HepG2 (cell line): ENCODE results near the gene PRDX2. TPM values are rescaled to one million over a fixed set of nuclear protein-coding genes. Genes with fewer than 3 reads are reported as not detected.

Experiments
- MEIS2 ChIP-seq: sonication (generic); formaldehyde crosslinking; IDR thresholded peaks from 2 replicates; pipeline ENCODE4 v1.9.0; 2021; ENCODE audit warnings: mild to moderate bottlenecking, missing genetic modification reagents
- MTA1 ChIP-seq: sonication (generic); formaldehyde crosslinking; IDR thresholded peaks from 2 replicates; pipeline ENCODE4 v1.4.0; 2020; ENCODE audit warnings: missing genetic modification reagents, mild to moderate bottlenecking, borderline replicate concordance
- NFKB2 ChIP-seq: sonication (generic); formaldehyde crosslinking; IDR thresholded peaks from 2 replicates; pipeline ENCODE4 v1.4.0; 2020; ENCODE audit warnings: missing genetic modification reagents, borderline replicate concordance
- PHF20 ChIP-seq: sonication (generic); formaldehyde crosslinking; IDR thresholded peaks from 2 replicates; pipeline ENCODE4 v1.5.0; 2020; ENCODE audit warnings: mild to moderate bottlenecking, missing genetic modification reagents
- RBM39 ChIP-seq: fragments of 200-400 bp; formaldehyde crosslinking; IDR thresholded peaks from one replicate; pipeline ENCODE4 v1.6.1; 2018; ENCODE audit warnings: antibody characterized with exemption, mild to moderate bottlenecking, low read depth, low read length; ENCODE audit not compliant: poor library complexity, severe bottlenecking
- SIN3A ChIP-seq: IDR thresholded peaks from 2 replicates; pipeline ENCODE4 v1.6.1; 2011; ENCODE audit warnings: low read depth, mild to moderate bottlenecking, control low read depth, low read length, borderline replicate concordance
- TEAD2 ChIP-seq: sonication (generic); formaldehyde crosslinking; IDR thresholded peaks from 2 replicates; pipeline ENCODE4 v1.9.0; 2021; ENCODE audit warnings: missing genetic modification reagents
- ZFP90 ChIP-seq: sonication (generic); formaldehyde crosslinking; IDR thresholded peaks from 2 replicates; pipeline ENCODE4 v1.8.0; 2022; ENCODE audit warnings: missing genetic modification reagents, mild to moderate bottlenecking, inconsistent platforms, borderline replicate concordance
- ZMAT3 ChIP-seq: sonication (generic); formaldehyde crosslinking; conservative IDR thresholded peaks from 2 replicates; pipeline ENCODE4 v1.7.0; 2021; ENCODE audit warnings: missing genetic modification reagents
- ZNF670 ChIP-seq: sonication (generic); formaldehyde crosslinking; IDR thresholded peaks from 2 replicates; pipeline ENCODE4 v1.8.0; 2022; ENCODE audit warnings: mild to moderate bottlenecking, missing genetic modification reagents, borderline replicate concordance
- ZNF746 ChIP-seq: sonication (generic); formaldehyde crosslinking; IDR thresholded peaks from 2 replicates; pipeline ENCODE4 v1.8.0; 2022; ENCODE audit warnings: mild to moderate bottlenecking, missing genetic modification reagents
- ZSCAN22 ChIP-seq: sonication (generic); formaldehyde crosslinking; IDR thresholded peaks from 2 replicates; pipeline ENCODE4 v1.4.0; 2020; ENCODE audit warnings: mild to moderate bottlenecking, missing genetic modification reagents
- polyA plus RNA-seq, 8 experiments: library from polyadenylated mRNA; depleted of rRNA in 3 of 8; stranded (reverse) in 7 of 8; unstranded in 1 of 8; fragments of >200 nt; fragmentation: Illumina TruSeq in 4 of 8; extraction: Trizol in 4 of 8; gene quantifications; 2 replicates each; pipeline versions ENCODE4 v1.2.1 to v1.2.3, GENCODE V29; 2011 to 2016; ENCODE audit warnings: low read depth in 4 of 8, missing spikeins in 1 of 8, mixed read lengths in 1 of 8; ENCODE audit not compliant: insufficient read depth in 1 of 8
- total RNA-seq, 5 experiments: library from RNA; depleted of rRNA; stranded (reverse); fragments of >200 nt; fragmentation: Illumina TruSeq; extraction: Trizol; gene quantifications; 2 replicates each; pipeline ENCODE4 v1.2.3, GENCODE V29; 2016; ENCODE audit warnings: low read depth in 1 of 5
- TF ChIP-seq, protein P1 (sequence below): sonication (generic); formaldehyde crosslinking; IDR thresholded peaks from one replicate; pipeline ENCODE4 v1.5.1; 2020; ENCODE audit warnings: mild to moderate bottlenecking, missing genetic modification reagents; ENCODE audit errors: not compliant biosample characterization
- TF ChIP-seq, protein P2 (sequence below): sonication (generic); formaldehyde crosslinking; IDR thresholded peaks from 2 replicates; pipeline ENCODE4 v1.4.0; 2020; ENCODE audit warnings: missing genetic modification reagents, low read depth, mild to moderate bottlenecking, borderline replicate concordance
- TF ChIP-seq, protein P3 (sequence below): sonication (generic); formaldehyde crosslinking; IDR thresholded peaks from 2 replicates; pipeline ENCODE4 v1.4.0; 2020; ENCODE audit warnings: low read depth, missing genetic modification reagents

The PRDX2 gene
- total and polyA plus RNA-seq, 2 of the 13 experiments (the other 11 are each of a cell fraction or from before 2014, with no cell fraction given), result 218 to 381 TPM

DNA sequence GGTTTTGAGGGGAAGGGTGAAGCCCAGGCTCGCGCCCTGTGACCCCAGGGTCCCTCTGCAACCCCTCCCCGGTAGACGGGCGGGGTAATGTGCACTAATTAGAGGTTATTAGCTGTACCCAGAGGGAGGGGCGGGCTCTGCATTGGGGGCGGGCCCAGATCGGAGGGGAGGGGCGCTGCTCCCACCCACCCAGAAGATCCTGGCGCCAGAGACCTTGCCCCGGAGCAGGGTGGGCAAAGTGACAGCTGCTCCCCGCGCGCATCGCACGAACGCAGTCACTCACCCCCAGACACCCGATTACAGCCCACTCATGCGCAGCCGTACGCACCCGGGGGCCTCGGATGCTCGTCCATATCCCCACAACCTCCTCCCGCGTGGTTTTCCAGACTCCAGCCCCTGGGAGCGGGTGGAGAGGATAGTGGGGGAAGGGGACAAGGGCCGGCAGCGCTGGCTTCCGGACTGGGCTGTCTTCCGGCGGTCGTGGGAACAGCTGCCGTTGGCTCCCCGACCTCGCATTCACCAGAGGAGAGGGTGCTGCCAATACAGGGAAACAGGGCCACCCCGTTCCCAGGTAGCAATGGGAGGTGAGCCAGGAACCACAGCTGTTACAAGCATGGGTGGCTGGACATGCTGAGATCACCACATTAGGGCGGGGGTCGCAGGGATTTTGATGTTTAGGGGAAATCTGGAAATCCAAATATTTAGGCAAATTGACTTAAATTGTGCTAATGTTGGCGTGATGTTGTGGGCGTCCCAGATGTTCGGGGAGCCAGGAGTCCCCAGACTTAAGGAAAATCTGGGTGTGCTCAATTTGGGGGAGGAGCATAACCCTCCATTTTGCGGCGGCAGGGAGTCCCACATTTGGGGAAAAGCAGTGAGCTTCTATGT is 23.3 kb downstream of the PRDX2 start (continued):
- no peak for TF ChIP-seq ZFP90 (CRISPR knock-in tag)
- TF ChIP-seq, protein P1, sequence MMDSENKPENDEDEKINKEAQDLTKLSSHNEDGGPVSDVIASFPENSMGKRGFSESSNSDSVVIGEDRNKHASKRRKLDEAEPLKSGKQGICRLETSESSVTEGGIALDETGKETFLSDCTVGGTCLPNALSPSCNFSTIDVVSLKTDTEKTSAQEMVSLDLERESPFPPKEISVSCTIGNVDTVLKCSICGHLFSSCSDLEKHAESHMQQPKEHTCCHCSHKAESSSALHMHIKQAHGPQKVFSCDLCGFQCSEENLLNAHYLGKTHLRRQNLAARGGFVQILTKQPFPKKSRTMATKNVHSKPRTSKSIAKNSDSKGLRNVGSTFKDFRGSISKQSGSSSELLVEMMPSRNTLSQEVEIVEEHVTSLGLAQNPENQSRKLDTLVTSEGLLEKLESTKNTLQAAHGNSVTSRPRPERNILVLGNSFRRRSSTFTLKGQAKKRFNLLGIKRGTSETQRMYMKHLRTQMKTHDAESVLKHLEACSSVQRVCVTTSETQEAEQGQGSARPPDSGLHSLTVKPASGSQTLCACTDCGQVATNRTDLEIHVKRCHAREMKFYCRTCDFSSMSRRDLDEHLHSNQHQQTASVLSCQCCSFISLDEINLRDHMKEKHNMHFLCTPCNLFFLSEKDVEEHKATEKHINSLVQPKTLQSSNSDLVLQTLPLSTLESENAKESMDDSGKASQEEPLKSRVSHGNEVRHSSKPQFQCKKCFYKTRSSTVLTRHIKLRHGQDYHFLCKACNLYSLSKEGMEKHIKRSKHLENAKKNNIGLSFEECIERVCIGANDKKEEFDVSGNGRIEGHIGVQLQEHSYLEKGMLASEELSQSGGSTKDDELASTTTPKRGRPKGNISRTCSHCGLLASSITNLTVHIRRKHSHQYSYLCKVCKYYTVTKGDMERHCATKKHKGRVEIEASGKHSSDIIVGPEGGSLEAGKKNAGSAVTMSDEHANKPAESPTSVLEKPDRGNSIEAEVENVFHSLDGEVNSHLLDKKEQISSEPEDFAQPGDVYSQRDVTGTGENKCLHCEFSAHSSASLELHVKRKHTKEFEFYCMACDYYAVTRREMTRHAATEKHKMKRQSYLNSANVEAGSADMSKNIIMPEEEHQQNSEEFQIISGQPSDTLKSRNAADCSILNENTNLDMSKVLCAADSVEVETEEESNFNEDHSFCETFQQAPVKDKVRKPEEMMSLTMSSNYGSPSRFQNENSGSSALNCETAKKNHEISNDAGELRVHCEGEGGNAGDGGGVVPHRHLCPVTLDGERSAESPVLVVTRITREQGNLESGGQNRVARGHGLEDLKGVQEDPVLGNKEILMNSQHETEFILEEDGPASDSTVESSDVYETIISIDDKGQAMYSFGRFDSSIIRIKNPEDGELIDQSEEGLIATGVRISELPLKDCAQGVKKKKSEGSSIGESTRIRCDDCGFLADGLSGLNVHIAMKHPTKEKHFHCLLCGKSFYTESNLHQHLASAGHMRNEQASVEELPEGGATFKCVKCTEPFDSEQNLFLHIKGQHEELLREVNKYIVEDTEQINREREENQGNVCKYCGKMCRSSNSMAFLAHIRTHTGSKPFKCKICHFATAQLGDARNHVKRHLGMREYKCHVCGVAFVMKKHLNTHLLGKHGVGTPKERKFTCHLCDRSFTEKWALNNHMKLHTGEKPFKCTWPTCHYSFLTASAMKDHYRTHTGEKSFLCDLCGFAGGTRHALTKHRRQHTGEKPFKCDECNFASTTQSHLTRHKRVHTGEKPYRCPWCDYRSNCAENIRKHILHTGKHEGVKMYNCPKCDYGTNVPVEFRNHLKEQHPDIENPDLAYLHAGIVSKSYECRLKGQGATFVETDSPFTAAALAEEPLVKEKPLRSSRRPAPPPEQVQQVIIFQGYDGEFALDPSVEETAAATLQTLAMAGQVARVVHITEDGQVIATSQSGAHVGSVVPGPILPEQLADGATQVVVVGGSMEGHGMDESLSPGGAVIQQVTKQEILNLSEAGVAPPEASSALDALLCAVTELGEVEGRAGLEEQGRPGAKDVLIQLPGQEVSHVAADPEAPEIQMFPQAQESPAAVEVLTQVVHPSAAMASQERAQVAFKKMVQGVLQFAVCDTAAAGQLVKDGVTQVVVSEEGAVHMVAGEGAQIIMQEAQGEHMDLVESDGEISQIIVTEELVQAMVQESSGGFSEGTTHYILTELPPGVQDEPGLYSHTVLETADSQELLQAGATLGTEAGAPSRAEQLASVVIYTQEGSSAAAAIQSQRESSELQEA (CRISPR knock-in tag), result no peak
- no peak for TF ChIP-seq RBM39
- no peak for TF ChIP-seq TEAD2 (CRISPR knock-in tag)
- peak; percentile 47; the same call in 1 of the 2 replicates for TF ChIP-seq MEIS2
- TF ChIP-seq NFKB2, result no peak
- no peak for TF ChIP-seq ZNF746
- TF ChIP-seq, protein P2, sequence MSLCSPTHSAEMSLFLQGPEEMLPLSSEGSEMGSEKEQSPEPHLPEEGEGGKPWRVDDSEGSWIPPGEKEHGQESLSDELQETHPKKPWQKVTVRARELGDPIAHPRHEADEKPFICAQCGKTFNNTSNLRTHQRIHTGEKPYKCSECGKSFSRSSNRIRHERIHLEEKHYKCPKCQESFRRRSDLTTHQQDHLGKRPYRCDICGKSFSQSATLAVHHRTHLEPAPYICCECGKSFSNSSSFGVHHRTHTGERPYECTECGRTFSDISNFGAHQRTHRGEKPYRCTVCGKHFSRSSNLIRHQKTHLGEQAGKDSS (CRISPR knock-in tag), result no peak
- peak; percentile 52; the same call in 1 of the 2 replicates for TF ChIP-seq SIN3A
- TF ChIP-seq MTA1 (CRISPR knock-in tag), result peak; percentile 37; the same call in 1 of the 2 replicates
- TF ChIP-seq ZSCAN22 (CRISPR knock-in tag), result no peak
- TF ChIP-seq PHF20 (CRISPR knock-in tag), result 0 out of 2 replicates have a peak, but pooled peaks have one; percentile 46
- TF ChIP-seq, protein P3, sequence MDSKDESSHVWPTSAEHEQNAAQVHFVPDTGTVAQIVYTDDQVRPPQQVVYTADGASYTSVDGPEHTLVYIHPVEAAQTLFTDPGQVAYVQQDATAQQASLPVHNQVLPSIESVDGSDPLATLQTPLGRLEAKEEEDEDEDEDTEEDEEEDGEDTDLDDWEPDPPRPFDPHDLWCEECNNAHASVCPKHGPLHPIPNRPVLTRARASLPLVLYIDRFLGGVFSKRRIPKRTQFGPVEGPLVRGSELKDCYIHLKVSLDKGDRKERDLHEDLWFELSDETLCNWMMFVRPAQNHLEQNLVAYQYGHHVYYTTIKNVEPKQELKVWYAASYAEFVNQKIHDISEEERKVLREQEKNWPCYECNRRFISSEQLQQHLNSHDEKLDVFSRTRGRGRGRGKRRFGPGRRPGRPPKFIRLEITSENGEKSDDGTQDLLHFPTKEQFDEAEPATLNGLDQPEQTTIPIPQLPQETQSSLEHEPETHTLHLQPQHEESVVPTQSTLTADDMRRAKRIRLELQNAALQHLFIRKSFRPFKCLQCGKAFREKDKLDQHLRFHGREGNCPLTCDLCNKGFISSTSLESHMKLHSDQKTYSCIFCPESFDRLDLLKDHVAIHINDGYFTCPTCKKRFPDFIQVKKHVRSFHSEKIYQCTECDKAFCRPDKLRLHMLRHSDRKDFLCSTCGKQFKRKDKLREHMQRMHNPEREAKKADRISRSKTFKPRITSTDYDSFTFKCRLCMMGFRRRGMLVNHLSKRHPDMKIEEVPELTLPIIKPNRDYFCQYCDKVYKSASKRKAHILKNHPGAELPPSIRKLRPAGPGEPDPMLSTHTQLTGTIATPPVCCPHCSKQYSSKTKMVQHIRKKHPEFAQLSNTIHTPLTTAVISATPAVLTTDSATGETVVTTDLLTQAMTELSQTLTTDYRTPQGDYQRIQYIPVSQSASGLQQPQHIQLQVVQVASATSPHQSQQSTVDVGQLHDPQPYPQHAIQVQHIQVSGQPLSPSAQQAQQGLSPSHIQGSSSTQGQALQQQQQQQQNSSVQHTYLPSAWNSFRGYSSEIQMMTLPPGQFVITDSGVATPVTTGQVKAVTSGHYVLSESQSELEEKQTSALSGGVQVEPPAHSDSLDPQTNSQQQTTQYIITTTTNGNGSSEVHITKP (CRISPR knock-in tag), result 0 out of 2 replicates have a peak, but pooled peaks have one; percentile 48
- no peak for TF ChIP-seq ZNF670 (CRISPR knock-in tag)
- peak; percentile 72; the same call in 1 of the 2 replicates for TF ChIP-seq ZMAT3 (CRISPR knock-in tag)
